Hematopoietic multipotent progenitor cell treated with erythropoietin and hydrocortisone succinate and interleukin-3 and kit ligand, for 4 days (in vitro differentiated cells): ENCODE data around the gene GADD45GIP1.

Experiments used
- DNase-seq: peaks from one replicate; pipeline ENCODE4 v3.0.0-alpha.2; 2015

GADD45GIP1 gene

GRCh38 chr19:12956446-12957388 lies at the start of gene GADD45GIP1:
TSS of gene GADD45GIP1 (minus strand) at chr19:12957223. CDS start at chr19:12957212, 11 bp downstream.
- peak; percentile 93 for DNase-seq

DNA sequence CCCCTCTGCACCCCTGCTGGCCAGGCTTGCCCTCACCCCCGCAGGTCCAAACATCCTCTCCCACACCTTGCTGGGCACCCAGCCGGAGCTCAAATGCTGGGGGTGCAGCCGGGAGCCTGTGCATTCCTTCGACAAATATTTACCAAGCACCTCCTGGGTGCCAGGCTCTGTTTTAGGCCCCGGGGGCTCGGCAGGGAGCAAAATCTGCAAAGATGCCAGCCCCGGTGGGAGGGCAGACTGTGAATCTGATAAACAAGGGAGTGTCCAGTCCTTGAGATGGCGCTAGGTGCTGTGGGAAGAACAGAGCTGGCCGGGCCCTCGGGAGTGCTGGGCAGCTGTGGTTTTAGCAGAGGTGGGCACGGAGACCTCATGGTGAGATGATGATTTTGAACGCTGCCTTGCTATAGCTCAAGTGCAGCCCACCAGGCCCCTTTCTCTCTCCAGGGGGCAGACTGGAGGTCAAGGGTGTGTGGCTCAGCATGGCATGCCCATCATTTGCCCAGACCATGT lies 48.9 kb upstream of the GADD45GIP1 start:
- DNase-seq: no peak

DNA sequence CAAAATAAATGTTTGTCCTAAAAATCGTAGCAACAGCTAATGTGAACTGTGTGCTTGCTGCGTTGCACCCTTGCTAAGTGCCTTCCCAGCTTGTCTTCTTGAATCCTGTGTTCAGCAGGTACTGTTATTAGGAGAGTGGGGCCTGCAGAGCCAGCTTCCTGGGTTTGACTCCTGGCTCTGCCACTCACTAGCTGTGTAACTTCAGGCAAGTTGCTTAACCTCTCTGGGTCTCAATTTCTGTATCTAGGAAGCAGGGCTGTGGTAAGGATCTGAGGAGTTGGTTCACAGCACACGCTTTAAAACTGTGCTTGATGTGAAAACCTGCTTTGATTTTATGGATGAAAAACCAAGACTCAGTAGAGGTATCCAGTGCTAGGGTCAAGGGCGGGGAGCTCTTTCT lies 48.2 kb upstream of the GADD45GIP1 start:
- no peak for DNase-seq

DNA sequence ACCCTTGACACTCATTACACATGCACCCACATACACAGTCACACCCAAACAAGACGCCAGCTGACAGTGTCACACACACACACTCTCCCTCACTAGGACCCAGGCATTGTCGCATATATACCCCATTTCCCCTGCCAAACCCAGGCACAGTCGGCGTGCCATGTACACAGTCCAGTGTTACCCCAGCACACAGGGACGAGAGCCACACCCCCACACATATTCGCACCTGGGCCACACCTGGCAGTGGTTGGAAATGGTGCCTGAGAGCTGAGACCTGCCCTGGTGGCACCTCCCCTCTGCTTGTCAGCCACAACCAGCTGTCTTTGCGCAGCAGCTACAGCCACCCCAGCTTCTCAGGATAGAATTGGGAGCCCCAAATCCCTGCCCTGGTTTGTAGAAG lies 47.2 kb upstream of the GADD45GIP1 start:
- DNase-seq: no peak

GRCh38 chr19:13003081-13003480 lies 46.1 kb upstream of the GADD45GIP1 start:
- no peak for DNase-seq

DNA sequence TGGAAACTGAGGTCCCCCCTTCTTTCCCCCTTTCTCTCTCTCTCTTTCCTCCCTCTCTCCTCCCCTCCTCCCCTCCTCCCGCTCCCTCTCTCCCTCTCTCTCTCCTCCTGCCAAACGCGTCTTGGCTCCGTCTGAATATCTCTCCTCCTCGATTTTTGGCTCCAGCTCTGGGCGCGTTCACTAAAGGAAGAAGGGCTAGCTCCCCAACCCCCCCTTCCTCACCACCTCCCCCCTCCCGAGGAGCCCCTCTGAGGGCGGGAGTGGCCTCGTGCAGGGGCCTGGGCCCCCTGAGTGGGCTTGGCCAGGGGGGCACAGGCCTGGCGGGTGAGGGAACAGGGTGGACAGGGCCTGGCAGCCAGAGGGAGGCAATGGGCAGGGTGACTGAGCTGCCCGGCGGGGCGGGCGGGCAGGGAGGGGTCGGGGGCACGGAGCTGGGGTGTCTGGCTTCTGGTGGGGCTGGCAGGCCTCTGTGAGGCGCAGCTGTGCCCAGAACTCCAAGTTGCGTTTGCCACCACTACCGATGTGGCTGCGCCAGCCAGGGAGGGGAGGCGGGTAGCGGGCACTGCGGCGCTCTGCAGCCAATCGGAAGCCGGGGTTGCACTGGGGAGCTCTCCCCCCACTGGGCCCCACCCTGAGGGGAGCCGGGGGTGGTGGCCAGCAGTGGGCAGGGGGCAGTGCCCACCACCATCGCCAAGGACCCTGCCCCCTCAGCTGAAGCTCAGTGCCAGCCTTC lies 45.3 kb upstream of the GADD45GIP1 start:
- no peak for DNase-seq

DNA sequence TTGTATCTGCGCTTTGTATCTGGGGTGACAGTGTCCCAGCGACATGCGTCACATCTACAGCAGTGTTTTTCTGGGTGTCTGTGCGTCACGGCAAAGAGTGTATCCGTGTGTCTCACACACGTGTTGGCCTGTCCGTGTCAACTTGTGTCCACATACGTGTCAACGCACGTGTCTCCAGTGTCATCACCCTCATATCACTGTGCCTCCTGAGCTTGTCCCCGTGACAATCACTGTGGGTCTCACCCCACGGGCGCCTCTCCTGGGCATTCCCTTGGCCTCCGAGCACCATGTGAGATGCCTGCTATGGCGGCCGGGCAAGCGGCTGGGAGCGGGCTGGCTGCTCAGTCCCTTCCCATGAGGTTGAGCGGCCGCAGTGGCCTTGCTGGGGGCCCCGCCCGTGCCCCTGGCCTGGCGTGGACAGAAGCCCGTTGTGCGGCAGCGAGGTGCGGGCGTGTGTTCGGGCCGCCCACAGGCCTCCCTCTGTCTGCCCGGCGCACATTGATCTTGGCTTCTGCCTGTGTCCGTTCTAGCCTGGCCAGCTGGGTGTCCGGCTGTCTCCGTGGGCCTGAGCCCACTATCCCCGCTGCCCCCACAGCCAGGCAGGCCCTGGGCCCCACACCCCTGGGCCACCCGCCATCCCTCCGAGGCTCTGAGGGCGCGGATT lies 44.6 kb upstream of the GADD45GIP1 start:
- no peak for DNase-seq

DNA sequence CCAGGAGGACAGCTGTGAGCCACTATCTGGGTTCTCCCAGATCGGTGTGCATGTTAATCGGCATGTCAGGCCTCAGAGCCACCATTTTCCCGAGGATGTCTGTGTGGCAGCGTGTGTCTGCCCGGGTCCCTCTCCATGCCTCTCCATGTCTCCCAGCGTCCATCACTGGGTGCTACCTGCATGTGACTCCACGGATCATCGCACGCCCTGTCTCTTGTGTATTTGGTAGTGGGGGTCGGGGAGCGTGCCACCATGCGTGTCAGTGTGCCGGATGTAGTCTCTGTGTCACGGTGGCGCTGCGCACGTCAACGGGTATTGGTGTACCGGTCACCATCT lies 44.1 kb upstream of the GADD45GIP1 start:
- DNase-seq: no peak

- no peak for DNase-seq
Observed at GRCh38 chr19:12997967-12998940, 41.2 kb upstream of the GADD45GIP1 start.

DNA sequence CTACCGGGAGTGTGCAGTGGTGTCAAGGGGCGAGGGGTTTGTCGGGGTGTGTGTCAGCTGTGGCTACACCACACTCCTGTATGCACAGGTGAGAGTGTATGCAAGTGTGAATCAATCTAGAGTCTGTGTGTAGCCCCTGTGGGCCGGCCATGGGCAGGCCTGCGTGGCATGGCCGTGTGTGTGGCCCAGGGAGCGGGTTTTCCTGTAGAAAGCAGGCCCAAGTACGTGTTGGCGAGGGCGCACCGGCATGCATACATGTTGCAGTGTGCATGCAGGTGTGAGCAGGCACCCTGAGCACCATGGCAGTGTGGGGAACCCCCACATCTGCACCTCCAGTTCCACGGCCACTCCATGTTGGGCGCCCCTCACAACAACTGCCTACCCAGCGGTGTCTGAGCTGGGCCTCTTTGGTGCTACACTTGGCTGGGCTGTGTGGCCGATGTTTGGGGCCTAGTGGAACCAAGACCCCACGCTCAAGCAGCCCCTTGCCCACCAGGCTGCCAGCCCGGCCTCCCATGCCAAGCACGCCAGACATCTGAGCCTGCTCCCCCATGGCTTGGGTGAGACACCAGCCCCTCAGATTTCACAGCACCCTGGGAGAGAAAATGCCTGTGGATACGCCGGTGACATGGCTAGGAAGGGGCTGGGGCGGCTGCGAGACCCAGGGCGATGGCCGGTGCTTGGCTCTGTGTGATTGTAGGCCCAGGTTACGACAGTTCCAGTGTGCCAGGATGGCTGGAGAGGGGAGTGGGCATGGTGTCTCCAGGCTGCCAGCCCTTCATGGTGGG lies 40.4 kb upstream of the GADD45GIP1 start:
- DNase-seq: no peak

GRCh38 chr19:12996406-12997094 lies 39.5 kb upstream of the GADD45GIP1 start:
- DNase-seq: peak; percentile 40

DNA sequence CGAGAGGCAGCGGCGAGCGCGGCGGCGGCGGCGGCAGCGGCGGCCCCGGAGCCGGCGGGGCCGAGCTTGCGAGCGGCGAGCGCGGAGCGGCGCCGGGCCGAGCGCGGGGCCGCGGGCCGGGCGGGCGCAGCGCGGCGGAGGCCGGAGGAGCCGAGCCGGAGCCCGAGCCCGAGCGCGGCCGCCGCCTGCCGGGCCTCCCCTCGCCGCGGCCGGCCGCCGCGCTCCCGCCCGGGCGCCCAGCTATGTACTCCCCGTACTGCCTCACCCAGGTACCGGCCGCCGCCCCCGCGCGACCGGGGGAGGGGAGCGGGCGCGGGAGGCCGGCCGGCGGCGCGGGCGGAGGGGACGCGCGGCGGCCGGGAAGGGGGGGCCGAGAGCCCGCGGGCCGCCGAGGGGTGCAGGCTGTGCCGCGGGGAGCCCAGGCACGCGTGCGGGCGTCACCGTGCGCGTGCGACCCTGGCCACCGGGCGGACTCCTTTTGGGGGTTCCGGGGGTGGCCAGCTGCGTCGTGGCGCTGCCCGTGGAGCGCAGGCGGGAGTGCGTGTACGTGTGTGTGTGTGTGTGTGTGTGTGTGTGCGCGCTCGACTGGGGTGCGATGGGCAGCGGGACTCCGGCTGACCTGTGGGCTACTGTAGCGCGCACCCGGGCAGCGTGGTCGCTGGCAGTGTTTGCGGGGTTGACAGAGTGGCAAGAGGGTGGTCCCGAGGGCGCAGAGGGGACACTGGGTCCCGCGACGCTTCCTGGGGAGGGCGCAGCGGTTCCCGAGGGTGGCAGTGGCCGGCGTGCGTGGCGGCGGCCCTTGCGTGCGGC lies 38.8 kb upstream of the GADD45GIP1 start:
- DNase-seq: peak; percentile 52

- DNase-seq: peak; percentile 83
Observed at GRCh38 chr19:12994701-12995595, 37.9 kb upstream of the GADD45GIP1 start, which contains the start of gene NFIX. TSS of gene NFIX (plus strand) at chr19:12995475. CDS start at chr19:12995838, 363 bp downstream.

DNA sequence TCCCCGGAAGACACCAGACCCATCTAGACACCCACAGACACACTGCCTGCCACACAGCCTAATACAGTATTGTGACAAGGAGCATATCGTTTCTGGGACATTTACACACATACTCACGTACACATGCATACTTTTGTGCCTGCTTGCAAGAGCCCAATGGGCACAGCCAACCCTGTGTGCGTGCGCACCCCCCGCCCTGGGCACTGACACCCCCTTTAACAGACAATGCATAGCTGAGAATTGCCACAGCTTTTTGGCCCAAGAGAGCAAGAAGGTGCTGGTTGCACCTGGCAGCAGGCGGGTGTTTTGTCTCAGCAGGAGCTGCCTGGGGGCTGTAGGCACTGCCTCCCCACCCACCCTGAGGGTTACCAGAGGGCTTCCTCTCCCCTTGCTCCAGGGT lies 36.5 kb upstream of the GADD45GIP1 start:
- no peak for DNase-seq

- no peak for DNase-seq
Observed at GRCh38 chr19:12992729-12993128, 35.7 kb upstream of the GADD45GIP1 start.

GRCh38 chr19:12991296-12991695 lies 34.3 kb upstream of the GADD45GIP1 start:
- DNase-seq: no peak

DNA sequence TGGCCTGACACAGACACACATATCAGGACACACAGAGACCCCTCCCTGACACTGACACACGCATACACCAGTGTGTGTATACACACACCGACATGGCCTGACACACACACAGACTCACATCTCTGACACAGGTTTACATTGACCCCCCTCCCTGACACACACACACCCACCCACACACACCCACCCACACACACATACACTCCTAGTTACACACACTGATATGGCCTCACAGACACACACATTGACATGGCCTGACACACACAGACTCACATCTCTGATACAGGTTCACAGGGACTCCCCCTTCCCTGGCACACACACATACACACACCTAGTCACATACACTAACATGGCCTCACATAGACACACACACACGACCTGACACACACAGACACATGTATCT lies 33.8 kb upstream of the GADD45GIP1 start:
- DNase-seq: no peak

- no peak for DNase-seq
Observed at GRCh38 chr19:12990431-12990830, 33.4 kb upstream of the GADD45GIP1 start.
